Measurements from ENCODE around the gene LMAN1L.
A peak's percentile ranks its signal among the peaks of the same experiment; 100 is the strongest.

LMAN1L gene

DNA sequence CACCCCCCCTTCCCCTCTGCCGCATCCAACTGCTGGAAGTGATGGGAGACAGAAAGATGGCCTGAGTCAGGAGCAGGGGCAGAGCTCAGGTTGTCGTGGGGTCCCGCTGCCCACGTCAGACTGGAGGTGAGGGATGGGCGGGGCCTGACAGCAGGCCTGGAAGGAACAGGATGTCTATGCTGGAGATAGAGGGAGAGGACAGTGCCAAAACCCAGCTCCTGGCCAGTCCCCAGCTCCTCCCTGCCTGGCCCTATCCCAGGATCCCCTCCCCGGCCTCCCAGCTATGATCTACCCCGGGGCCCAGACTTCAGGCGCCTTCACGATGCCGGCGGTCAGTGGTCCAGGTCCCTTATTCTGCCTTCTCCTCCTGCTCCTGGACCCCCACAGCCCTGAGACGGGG is at the start of gene LMAN1L:
LMAN1L (plus strand) TSS at position 303 of the 400 bp plus-strand sequence; CDS start at position 323, 20 bp downstream.
- DNase-seq: no peak

GRCh38 chr15:74763416-74763815 is 49.2 kb upstream of the LMAN1L start:
- DNase-seq: no peak

DNA sequence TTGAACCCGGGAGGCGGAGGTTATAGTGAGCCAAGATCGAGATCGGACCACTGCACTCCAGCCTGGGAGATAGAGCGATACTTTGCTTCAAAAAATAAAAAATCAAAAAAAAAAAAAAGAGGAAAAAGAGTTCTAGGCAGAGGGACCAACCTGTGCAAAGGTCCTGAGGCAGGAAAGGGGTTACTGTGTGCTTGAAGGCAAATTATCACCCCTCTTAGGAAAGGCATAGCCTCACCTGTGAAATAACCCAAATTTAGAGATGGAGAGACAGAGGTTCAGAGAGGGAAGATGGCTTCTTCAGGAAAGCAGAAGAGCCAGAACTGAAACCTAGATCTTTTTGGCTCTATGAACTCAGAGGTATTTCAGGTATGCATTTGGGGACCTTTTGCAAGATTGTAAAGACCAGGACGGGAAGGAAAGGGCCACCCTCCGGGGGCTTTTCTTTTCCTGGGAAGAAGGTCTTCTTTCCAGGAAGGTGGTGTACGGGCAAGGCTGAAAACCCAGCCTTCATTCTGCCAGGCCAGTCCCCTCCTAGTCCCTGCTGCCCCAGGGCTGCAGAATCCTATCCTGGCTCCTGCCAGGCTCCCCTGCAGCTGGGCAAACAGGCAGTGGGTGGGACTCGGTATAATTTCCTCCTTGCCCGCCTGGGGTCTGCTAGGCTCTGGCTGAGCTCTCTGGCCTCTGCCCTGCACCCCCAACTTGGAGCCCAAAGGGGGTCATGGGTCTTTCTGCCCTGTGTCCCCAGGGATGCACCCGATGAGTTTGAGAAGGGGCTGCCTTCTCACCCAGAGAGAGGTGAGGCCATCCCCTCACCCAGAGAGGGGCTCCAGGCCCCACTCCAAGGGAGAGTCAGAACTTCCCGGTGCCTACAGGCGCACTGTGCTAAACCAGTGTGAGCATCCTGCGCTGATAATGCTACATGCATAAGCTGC is 45.2 kb upstream of the LMAN1L start:
- DNase-seq: no peak

GRCh38 chr15:74768099-74768770 is 44.4 kb upstream of the LMAN1L start:
- DNase-seq: peak in 1 of 2 experiments; percentile 22

GRCh38 chr15:74768771-74769342 is 43.8 kb upstream of the LMAN1L start:
- DNase-seq: peak in 1 of 2 experiments; percentile 35

DNA sequence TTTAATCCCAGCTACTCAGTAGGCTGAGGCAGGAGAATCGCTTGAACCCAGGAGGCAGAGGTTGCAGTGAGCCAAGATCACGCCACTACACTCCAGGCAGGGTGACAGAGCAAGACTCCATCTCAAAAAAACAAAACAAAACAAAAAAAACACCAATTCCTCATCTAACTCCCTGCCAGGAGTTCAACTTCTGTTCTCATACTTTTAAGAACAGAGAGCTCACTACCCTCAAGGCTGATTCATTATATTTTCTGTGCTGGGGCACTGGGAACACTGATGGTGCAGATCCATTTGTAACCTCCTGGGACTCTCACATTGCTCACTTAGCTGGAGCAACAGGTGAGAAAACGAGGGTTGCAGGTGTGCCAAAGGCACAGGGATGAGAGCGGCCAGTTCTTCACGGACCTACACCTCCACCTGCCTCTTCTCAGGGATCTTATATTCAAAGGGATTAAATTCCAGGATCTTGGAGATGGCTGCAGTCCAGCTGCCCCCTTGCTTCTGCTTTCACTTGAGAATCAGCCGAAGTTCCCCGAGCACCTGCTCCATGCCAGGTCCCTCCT is 43.1 kb upstream of the LMAN1L start:
- DNase-seq: no peak

- DNase-seq: no peak
Measured at GRCh38 chr15:74770211-74770903, 42.3 kb upstream of the LMAN1L start.

DNA sequence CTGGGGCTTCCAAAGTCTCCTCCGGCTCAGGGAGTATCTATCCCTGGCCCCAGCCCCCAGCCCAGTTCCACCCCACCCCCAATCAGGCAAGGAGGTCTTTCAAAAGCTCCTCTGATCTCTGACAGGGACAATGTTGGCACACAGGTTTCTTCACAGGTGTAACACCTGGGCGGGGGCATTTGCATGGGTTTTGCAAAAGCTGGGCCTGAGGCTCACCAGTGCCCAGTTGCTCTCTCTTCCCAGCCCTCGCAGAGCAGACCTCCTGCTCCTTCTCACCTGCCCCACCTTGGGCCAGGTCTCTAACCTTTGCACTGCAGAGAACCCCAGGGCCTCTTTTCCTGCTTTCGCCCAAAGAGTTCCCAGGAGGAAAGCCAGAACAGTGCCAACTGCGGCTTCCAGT is 39.3 kb upstream of the LMAN1L start:
- no peak for DNase-seq

- no peak for DNase-seq
Measured at GRCh38 chr15:74773731-74774252, 38.8 kb upstream of the LMAN1L start.

DNA sequence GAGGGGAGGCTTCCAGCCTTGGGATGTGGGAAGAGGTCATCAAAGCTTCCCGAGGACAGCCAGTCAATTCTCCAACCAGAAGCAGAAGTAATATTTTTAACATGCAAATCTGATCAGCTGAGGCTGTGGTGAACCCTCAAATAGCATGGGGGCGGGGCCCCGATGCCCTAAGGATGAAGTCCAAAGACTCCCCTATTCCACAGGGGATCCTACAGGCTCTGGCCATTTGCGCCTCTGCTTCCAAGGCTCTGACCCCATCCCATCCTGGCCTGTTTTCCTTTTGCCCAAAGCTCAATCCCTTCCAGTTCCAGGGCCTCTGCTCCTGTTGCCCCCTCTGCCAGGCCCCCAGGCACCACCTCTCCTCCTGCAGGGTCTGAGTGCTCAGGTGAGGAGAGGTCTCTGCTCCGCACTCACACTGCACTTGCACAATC is 37.5 kb upstream of the LMAN1L start:
- no peak for DNase-seq

DNA sequence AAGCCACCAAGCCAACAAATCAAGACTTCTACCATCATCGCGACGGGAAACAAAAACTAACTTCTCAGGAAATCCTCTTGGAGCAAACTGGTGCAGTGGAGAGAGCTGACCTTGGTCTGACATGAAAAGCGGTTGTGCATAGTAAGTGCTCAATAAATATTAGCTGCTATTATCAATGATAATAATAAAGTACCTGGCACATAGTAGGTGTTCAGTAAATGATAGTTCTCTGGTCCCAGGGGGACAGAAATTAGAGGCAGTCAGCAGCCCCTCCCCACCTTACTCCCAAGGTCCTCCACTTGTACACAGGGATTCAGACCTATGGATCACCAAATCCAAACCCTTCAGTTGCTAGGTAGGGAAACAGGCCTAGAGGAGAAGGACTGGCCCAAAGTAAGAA is 36.7 kb upstream of the LMAN1L start:
- no peak for DNase-seq

GRCh38 chr15:74776821-74777768 is 35.5 kb upstream of the LMAN1L start:
- DNase-seq: no peak

GRCh38 chr15:74777769-74778598 is 34.7 kb upstream of the LMAN1L start:
- no peak for DNase-seq

GRCh38 chr15:74778599-74778970 is 34.0 kb upstream of the LMAN1L start:
- no peak for DNase-seq

DNA sequence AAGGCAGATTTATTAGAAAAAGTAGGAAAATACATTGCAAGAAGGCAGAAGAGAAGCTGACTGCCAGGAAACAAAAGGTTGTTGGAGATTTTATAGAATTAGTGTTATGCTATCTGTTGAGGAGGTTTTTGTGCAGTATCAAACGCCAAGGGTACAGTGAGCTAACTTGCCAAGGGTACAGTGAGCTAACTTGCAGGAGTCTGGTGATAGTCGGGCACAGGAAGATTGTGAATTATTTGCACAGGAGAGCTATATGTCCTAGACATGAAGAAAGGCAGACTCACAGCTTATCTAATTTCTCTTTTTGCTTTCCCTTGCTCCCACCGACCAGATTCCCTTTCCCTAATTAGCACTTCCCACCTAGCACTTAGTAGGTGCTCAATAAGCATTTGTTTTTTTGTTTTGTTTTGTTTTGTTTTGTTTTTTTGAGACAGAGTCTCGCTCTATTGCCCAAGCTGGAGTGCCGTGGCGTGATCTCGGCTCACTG is 33.4 kb upstream of the LMAN1L start:
- no peak for DNase-seq

DNA sequence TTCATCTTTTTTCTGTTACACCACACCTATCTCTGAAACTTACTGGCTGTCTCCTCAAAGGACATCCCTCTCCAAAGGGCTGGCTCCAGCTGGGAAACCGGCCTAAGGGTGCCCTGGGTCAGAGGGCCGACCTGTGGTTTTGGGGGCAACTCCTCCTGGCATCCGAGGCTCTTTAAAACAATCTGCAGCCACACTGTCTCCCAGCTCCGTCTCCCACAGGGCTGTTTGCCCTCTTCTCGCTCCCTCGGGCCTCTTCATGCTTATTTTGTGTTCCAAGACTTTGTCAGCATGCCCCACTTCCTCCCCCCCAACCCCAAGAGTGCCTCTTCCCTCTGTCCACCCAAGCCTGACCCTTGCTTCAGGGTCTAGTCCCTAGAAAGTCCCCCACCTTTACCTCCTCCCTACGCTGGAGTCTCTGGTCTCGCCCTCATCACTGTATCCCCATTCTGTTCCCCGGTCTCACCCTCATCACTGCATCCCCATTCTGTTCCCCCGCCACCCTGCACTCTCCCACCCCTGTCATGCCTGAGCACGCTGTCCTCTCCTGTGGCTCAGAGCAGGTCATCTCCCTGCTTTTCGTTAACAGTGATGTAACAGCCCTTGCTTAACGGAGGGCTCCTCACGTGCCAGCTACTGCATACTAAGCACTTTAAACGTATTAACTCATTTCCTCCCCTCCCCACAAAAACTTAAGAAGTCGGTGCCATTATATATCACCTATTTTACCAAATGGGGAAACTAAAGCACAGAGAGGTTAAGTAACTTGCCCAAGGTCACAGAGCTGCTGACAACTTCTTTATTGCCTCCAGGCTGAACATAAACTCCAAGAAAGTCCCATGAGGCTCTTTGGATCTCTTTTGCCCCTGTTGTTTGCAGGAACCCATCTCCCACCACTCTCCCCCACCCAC is 31.9 kb upstream of the LMAN1L start:
- DNase-seq: no peak

DNA sequence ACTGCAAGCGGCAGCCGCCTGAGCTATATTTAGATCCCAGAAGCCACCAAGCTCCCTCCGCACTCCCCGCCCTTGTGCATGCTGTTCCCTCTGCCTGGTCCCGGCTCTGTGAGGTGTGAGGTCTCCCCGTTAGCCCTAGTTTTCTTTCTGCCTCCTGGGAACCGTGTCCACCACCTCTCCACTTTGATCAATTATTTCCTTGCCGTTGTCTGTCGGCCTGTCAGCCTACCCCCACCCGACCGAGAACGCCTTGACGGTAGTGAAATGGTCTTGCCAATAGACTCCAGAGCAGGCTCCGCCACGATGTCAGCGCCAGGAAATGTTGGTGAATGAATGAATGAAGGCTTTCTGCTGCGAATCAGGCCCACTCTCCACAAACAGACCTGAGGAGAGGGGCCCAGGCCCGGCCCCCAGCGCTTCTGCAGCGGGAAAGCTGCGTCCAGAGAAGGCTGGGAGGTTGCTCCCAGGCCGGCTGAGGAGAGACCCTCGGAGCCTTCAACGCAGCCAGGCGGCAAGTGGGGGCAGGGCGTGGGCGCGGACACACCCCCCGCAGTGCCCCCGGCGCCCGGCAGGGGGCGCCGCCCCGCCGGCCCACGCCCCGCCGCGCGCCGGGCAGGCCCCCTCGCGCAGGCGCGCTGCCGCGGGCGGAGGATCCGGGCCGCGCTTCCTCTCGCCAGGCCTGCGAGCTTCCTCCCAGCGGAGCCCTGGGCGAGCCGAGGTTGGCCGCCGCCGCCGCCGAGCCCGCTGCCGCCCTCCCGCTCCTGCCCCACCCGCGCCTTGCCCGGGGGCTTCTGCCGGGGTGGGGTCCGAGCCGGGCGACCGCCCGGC is 31.0 kb upstream of the LMAN1L start, which contains the start of gene CSK:
CSK (plus strand) TSS at position 650 of the 828 bp plus-strand sequence. CDS start 16,218 bp downstream, outside the sequence.
- peak in 1 of 2 experiments; percentile 52 for DNase-seq

Data from SW 1271 (cell line).